GM20431 (cell line): ENCODE results near the gene CAVIN1.

Experiments used
- in situ Hi-C: fragments of 300-500 bp; cut with MseI, MboI; formaldehyde crosslinking; loops from one replicate; pipeline ENCODE4 v1.15.0; 2020; ENCODE audit warnings: low sequenced_read_pairs; ENCODE audit not compliant: unreplicated experiment

CAVIN1 gene

GRCh38 chr17:42359133-42359532 lies 63.9 kb downstream of the CAVIN1 start:
- in situ Hi-C loops, result no loop called here

- in situ Hi-C loops, result no loop called here
Observed at GRCh38 chr17:42358434-42358833, 64.6 kb downstream of the CAVIN1 start.

- in situ Hi-C loops, result no loop called here
Observed at GRCh38 chr17:42354956-42355843, 67.9 kb downstream of the CAVIN1 start.
